Measurements from ENCODE around the gene PABPN1.
A peak's percentile ranks its signal among the peaks of the same experiment; 100 is the strongest.

PABPN1 gene

DNA sequence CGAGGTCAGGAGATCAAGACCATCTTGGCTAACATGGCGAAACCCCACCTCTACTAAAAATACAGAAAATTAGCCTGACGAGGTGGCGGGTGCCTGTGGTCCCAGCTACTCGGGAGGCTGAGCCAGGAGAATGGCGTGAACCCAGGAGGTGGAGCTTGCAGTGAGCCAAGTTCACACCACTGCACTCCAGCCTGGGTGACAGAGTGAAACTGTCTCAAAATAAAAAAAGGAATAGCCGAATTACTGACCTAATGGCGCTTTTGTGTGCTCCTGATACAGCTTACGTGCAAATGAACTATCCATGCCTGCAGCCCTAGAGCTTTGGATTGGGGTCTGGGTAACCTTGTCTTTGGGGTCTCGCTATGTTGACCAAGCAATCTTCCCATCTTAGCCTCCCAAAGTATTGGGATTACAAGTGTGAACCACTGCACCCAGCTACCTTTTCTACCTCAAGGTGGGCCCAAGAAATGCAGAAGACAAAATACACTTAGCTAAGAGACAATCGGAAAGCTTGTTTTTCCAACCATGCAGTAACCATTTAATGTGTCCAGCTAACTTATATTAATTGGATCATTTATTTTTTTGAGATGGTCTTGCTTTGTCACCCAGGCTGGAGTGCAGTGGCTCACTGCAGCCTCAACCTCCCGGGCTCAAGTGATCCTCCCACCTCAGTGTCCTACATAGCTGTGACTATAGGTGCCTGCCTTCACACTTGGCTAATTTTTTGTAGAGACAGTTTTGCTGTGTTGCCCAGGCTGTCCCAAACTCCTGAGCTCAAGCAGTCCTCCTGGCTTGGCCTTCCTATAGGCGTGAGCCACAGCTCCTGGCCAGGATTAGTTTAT is 5.5 kb downstream of the PABPN1 start:
- DNase-seq (ENCODE audit: low read depth): no peak

DNA sequence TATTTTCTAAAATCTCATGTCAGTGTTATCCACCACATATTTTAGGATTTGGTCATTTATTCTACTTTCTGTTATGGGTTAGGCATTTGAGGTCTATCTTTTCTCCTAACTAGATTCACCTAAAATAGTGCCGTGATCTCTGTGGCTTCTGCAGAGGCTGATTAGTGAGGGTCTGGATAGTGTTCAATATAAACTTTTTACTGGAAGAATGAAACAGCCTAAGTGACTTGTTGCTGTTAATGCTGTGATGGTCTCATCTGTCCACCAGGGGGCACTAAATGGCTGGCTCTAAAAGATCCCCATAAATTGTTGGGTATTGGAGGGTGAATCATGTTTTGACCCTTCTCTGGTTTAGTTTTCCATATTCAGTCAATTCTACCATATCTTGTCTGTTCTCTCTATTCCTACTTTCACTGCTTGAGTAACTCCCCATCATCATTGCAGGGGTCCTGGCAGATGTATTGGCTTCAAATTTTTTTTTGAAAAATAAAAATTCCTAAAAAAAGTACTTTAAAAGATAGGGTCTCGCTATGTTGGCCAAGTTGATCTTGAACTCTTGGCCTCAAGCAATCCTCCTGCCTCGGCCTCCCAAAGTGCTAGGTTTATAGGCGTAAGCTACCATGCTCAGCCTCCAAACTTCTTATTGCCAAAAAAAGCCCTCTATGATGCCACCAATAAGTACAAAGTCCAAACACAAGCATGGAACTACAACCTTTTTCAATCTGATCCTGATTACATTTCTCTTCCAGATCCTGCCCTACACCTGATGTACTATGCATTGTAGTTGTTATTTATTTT is 6.9 kb downstream of the PABPN1 start:
- DNase-seq (ENCODE audit: low read depth): peak; percentile 54

DNA sequence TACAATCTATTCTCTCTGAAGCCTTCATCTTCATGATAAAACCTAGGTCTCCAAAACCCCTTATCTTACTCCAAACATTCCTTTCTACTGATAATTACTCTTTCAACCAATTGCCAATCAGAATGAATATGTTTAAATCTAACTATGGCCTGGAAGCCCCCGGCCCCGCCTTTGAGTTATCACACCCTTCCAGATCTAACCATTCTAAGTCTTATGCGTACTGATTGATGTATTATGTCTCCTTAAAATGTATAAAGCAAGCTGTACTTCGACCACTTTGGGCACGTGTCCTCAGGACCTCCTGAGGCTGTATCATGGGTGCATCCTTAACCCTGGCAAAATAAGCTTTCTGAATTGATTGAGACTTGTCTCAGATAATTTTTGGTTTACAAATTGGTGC is 14.4 kb downstream of the PABPN1 start:
- DNase-seq (ENCODE audit: low read depth): no peak

DNA sequence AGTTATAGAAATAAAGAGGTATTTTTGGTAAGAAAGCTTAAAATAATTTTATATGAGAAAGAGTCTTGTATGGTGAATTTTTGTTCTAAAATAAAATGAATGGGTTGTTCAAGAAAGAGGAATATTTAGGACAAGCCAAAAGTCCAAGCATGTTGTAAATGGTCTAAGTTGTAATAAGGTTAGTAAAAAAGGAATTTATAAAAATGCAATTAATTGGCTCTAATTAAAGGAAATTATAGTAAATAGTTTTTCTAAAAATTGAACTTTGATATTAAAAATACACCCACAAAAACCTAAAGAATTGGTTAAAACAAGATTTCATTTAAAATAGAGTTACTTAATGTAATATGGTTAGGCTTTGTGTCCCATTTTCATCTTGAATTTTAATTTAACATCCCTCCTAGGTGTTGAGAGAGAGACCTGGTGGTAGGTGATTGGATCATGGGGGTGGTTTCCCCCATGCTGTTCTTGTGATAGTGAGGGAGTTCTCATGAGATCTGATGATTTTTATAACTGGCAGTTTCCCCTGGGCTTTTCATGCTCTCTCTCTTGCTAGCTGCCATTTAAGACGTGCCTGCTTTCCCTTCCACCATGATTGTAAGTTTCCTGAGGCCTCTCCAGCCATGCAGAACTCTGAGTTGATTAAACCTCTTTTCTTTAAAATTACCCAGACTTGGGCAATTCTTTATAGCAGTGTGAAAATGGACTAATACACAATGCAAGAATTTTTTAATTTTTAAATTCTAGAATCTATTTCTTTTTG is 18.4 kb downstream of the PABPN1 start:
- DNase-seq (ENCODE audit: low read depth): no peak

DNA sequence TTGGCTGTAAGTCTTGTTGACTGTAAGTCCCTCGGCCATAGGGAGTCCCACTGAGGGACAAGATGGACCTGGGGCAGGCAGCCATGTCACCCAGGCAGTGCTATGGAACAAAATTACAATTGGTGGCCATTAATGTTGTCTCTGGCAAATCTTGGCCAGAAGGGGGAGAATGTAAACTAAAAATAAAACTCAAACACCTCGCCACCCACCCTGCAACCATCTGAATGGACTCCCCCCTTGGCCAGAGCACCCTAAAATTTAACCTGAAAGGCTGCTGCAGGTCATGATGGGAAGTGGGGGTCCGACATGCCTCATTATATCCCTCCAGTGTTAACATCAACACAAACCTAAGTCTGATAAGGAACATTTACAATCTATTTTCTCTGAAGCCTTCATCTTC is 23.2 kb downstream of the PABPN1 start:
- no peak for DNase-seq (ENCODE audit: low read depth)

DNA sequence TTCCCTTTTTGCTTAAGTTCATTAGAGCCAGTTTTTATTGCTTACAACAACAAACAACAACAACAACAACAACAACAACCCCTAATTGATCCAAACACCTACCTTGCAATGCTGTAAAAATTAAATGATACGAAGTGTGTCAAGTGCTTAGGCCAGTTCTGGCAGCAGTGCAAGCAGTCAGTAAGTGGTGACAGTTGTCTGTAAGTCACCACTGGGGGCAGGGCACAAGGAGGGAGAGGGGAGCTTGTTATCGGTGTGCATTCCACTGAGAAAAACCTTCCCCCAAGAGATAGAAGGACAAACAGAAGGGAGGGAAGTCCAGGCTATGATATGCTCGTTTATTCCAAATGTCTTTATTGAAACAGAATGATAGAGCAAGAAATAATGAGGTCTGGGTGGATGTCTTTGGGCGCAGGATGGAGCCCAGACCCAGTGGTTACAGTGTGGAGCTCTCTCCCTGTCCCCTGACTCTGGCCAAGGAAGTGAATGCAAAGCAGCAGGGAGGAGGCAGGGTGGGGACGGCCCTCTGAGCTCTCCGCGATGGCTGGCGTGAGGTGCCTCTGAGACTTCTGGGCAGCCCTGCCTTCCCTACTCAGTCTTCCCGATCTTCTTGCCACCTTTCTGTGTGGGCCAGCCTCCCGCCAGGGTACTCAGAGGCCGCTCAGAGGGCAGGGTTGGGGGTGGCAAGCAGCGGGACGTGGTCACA is 24.9 kb downstream of the PABPN1 start:
- DNase-seq (ENCODE audit: low read depth): no peak

DNA sequence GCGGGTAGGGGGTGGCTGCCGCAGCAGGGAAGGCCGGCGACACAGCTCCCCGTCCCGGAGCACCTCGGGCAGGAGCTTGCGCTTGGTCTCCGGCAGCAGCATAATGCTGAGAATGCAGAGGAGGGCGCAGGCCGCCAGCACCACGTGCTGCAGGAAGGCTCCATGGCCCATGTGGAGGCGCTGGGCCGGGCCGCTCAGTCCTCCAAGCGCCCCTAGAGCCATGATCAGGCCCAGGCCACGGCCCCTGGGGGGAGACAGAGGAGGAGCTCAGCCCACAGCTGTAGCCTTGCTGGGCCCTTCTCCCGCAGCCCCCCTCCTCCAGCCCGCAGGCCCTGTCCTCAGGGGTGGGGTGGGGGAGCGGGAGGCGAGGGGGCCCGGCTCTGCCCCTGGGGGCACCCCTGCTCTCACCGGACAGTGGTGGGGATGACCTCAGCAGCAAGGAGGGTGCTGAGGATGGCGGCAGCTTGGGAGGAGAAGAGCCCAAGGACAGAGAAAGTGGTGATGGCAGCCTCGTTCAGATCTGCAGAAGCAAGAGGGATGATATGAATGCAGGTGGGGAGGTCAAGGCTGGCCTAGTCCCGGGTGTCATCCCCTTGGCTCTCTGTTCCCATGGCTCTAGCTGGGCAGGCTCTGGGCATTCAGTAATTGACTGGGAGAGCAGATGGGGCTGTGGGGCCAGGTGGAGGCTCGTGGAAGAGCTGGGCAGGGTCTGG is 25.6 kb downstream of the PABPN1 start:
- no peak for DNase-seq (ENCODE audit: low read depth)

DNA sequence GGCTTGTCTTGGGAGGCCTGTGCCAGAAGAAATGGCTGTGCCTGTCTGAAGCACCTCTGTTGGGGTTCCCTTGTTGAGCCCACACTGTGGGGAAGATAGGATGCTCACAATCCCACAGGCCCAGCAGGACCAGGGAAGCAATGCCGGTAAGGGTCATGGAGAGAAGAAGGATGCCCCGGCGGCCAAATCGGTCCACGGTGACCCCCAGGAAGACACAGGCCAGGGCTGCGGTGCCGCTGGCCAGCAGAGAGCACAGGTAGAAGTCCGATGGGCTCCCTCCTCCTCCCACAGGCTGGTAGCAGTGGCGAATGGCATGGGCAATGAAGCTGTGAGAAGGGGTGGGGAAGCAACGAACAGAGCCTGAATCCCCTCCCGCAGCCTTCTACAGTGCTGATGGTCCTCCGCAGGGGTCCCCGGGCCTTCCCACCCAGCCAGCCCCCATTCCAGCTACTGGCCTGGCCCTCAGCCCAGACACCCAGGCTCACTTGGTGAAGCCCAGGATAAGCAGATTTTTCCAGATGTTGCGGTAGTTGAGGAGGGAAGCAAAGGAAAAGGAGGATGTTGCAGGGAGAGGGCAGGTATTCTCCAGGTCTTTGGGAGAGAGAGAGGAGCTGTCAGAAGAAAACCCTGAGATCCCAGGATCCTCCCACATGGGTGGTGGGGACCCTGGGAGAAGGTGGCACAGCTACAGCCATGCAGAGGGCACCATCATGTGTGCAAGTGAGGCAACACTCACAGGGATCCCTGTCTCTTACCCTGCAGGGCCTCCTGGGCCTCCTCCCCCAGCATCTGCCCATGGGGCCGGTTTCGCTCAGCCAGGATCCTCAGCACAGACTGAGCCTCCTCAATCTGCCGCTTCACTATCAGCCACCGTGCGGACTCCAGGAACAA is 26.4 kb downstream of the PABPN1 start:
- no peak for DNase-seq (ENCODE audit: low read depth)

DNA sequence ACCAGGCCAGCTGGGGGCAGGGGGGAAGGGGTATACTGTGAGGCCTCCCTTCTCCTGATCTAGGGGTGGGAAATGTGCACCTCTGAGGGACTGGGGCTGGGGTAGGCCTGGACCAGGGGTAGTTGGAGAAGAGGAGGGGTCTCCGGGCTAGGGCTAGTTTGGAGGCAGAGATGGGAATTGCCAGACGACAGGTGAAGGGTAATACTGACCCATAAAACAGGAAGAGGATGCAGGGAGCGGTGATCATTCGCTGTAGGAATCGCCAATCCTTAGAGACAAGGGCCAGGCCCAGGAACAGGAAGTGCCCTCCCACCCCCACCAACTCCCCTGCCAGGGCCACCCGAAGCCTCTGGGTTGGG is 27.0 kb downstream of the PABPN1 start:
- DNase-seq (ENCODE audit: low read depth): no peak

DNA sequence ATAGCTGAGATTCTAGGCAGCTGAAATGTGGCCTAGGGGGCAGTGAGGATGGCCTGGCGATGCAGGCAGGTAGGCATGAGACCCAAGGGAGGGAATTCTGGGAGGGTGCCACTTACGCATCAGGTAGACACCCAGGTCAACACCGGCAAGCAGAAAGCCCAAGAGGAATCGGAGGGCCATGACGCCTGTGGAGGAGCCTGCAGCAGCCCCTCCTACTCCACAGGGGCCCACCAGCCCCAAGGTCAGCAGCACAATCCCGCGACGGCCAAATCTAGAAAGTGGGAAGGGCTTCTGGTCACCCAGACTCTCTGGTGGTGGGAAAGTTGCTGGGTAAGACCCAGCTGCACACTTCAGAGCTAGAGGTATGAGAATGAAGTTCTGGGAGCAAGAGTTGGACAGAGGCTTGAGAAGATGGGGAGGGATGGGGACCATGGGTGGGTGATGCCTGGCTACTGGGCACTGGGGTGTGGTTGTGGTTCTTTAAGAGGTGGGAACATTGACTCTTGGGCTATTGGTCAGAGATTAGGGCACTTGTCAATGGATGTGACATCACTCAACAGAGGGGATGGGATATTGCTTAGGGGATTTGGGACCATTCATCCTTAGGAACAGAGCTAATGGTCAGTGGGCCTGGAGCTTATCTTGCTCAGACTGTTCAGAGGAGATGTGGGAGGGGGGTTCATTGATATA is 28.0 kb downstream of the PABPN1 start:
- DNase-seq (ENCODE audit: low read depth): no peak

DNA sequence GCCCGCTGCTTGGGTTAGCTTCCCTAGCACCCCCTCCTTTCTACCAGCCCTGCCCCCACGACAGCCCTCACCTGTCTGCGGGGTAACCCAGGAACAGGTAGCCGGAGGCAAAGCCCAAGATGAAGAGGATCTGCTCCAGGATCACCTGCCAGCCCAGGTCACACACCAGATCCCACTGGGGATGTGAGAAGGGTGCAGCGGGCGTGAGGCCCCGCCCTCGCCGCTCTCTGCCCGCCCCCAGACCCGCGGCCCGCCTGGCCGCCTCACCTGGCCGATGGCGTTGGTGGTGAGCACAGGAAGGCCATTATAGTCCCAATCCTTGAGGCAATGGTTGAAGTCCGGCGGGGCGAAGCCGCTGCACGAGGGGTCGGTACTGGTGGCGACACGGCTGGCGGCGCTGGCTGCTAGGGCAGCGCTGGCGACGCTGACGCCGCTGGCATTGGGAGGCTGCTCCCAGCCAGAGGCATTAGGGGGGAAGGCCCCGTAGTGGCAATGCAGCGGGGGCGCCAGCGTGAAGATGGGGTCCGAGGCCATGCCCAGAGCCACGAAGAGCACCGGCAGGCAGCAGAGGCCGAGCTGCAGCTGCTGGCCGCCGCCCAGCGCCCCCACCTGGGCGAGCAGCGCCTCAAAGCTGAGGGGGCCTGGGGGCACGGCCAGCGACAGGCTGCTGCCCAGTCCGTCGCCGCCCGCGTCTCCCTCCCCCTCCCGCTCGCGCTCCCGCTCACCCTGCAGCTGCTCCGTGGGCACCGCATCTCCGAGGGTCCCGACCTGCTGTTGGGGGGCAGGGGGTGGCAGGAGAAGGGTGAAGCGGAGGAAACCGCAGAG is 30.6 kb downstream of the PABPN1 start:
- DNase-seq (ENCODE audit: low read depth): no peak

DNA sequence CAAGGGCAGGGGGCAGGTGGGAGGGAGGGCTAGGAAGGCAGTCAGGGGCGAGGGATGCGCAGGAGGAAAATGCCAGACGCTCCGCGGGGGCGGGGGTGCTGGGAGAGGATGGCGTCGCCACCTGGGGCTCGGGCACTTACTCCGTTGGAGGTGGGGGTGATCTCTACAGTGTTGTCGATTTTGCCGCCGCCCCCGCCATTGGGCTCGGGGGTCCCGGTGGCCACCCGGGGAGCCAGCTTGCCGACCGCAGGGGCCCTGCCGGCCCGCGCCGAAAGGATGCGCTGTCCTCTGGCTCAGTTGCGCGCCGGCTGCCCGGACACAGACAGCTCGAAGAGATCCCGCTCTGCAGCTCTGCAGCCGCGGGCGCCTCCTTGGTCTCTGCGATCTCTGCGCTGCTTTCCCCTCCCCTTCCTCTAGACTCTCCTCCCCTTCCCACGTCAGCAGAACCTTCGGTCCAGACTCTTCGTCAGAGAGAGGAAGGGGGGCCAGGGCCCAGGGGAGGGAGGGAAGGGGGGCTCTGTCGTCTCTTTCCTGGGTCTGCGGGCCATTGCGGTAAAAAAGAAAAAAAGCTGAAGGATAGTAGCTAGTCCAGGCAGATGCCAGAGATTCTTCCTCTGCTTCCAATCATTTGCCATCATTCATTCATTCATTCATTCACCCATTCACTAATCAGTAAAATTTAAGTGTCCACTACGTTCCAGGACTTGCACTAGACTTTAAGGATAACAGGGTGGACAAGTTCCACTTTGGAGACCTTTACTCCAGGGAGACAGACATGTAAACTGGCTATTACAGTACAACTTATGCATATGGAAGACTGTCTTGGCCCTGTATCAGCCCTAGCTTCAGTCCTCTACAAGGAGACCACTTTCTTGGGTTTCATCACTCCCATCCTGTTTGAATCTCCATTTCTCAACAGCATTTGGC is 31.5 kb downstream of the PABPN1 start, which contains the start of gene SLC22A17:
Gene SLC22A17, minus strand, starts transcription at position 382 of the 927 bp plus-strand sequence.
- peak; percentile 14 for DNase-seq (ENCODE audit: low read depth)

DNA sequence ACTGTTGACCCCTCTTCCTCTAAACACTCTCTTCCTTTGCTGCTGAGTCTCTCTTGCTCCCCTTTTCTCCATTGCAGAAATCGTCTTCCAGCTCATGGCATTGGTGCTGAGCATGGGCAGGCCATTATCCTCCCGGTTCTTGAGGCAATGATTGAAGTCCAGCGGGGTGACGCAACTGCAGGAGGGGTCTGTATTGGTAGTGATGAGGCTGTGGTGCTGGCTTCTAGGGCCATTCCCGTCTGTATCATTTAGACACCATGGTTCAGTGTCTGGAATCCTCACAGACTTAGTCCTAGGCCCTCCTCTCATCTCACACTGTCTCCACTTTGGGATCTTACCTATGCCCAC is 32.1 kb downstream of the PABPN1 start:
- DNase-seq (ENCODE audit: low read depth): no peak

DNA sequence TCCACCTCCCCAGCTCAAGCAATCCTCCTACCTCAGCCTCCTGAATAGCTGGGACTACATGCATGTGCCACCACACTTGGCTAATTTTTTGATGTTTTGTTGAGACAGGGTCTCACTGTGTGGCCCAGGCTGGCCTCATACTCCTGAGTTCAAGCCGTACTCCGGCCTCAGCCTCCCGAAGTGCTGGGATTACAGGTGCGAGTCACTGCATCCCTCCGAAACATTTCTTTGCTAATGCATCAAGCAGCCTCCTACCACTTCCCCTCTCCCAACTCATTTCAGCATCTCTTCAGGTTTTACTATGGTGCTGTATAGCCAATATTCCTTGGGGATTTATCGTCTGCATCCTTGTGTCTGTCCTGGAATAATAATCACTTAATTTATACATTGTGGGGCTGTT is 33.7 kb downstream of the PABPN1 start:
- no peak for DNase-seq (ENCODE audit: low read depth)

DNA sequence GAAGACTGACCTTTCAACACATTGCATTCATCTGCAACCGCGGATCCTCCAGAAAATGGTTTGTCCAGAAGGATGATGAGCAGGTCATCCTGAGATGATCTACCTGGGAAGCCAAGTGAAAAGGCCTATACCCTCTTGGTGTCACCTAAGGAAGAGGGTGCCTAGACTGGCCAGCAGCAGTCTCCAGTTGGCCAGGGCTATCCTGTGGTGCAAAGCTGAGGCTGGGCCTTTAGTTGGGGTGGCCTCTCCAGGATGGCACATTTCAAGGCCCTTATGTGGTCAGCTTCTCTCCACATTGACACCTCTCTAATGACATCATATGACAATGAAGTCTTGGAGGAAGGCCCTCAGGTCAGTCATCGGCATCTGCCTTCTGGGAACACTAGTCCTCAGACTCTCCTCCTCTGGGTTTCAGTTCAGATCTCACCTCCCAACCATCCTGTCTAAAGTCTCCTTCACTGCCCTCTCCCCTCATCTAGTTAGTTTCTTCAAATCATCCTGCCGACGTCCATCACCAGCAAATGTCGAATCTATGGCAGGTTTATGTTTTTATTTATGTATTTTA is 34.7 kb downstream of the PABPN1 start:
- DNase-seq (ENCODE audit: low read depth): no peak

DNA sequence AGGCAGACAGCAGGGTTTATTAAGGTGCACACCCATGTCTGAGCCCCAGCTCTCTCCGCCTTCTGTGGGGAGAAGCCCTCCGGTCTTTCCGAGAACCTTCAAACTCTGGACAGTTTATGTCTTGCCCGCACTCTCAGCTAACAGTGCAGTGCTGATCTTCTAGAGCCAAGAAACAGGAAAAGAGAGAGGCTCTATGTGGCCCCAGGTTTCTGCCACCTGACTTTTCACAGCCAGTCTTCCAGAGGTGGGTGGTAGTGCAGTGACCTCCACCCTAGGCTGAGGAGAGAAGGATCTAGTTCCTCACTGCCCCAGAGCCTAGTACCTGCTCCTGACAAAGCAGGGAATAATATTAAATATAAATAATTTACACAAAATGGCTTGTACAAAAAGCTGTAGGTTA is 35.4 kb downstream of the PABPN1 start:
- no peak for DNase-seq (ENCODE audit: low read depth)

DNA sequence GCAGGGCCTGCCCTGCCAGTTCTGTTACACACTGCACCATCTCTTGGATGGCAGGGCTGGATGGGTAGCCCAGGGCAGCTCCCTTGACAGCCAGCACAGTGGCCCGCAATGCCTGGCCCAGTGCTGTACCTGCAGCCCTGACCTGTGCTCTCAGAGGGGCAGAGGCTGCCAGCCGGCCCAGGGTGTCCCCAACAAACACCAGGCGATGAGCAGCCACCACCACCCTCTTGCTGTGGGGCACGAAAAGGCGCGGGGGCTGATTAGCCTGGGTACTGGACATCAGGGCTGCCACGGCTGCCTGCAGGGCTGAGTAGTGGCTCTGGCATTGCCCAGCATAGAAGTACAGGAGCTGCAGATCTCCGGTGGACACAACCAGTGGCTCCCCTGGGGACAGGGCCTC is 36.0 kb downstream of the PABPN1 start:
- DNase-seq (ENCODE audit: low read depth): no peak

Measured in activated gamma-delta T cell treated with anti-CD3 and anti-CD28 coated beads, Interleukin-2, amount 50 U/mL, for 16 hours (primary cell).